CD4-positive, alpha-beta memory T cell (primary cell): Measurements from ENCODE around the gene SSR2. TPM values are rescaled to one million over a fixed set of nuclear protein-coding genes. Genes with fewer than 3 reads are reported as not detected.

ENCODE experiments used
- CTCF ChIA-PET: fragments of 350-600 bp; sonication (Branson Sonifier 250); formaldehyde crosslinking; loops from one replicate; lab custom pipeline; 2021; ENCODE audit warnings: inconsistent platforms; ENCODE audit not compliant: partially characterized antibody; lab: Charles Lee
- POLR2A ChIA-PET: fragments of 350-600 bp; sonication (Branson Sonifier 250); formaldehyde crosslinking; loops from one replicate; lab custom pipeline; 2021; ENCODE audit not compliant: partially characterized antibody; lab: Charles Lee
- DNase-seq, 5 donors: peaks; one replicate each; pipeline versions ENCODE4 v3.0.0 to v3.0.0-alpha.2; 2020 to 2022; ENCODE audit warnings: mixed read lengths in 1 of 5
- H3K27ac ChIP-seq: one replicate; pipeline ENCODE4 v1.7.0; 2013; ENCODE audit warnings: low read depth, low read length
- H3K27me3 ChIP-seq: 2 replicates; pipeline ENCODE4 v1.7.0; 2013; ENCODE audit warnings: mild to moderate bottlenecking, low read length, moderate library complexity; ENCODE audit not compliant: insufficient read depth
- H3K36me3 ChIP-seq: 2 replicates; pipeline ENCODE4 v1.7.0; 2013; ENCODE audit warnings: mild to moderate bottlenecking, low read length, moderate library complexity; ENCODE audit not compliant: insufficient read depth
- H3K4me1 ChIP-seq: 2 replicates; pipeline ENCODE4 v1.7.0; 2013; ENCODE audit warnings: mild to moderate bottlenecking, low read length, moderate library complexity; ENCODE audit not compliant: insufficient read depth
- H3K4me3 ChIP-seq, 2 donors: one replicate each; pipeline ENCODE4 v1.7.0; 2013; ENCODE audit warnings: low read length in 2 of 2, mild to moderate bottlenecking in 1 of 2
- H3K9me3 ChIP-seq, 2 donors: one replicate each; pipeline ENCODE4 v1.7.0; 2013; ENCODE audit warnings: low read length in 2 of 2, control low read depth in 1 of 2; ENCODE audit not compliant: control insufficient read depth in 1 of 2
- H3K27ac Mint-ChIP-seq, 7 donors: one replicate each; pipeline ENCODE4 v1.8.0; 2020 to 2021; ENCODE audit warnings: mixed read lengths in 7 of 7, mild to moderate bottlenecking in 6 of 7, inconsistent platforms in 3 of 7, moderate library complexity in 3 of 7
- H3K27me3 Mint-ChIP-seq, 2 donors: one replicate each; pipeline ENCODE4 v1.8.0; 2020 to 2021; ENCODE audit warnings: mixed read lengths in 2 of 2
- H3K36me3 Mint-ChIP-seq, 2 donors: one replicate each; pipeline ENCODE4 v1.8.0; 2020 to 2021; ENCODE audit warnings: mixed read lengths in 2 of 2, inconsistent platforms in 1 of 2, mild to moderate bottlenecking in 1 of 2
- H3K4me1 Mint-ChIP-seq, 4 donors: one replicate each; pipeline ENCODE4 v1.8.0; 2020 to 2021; ENCODE audit warnings: mixed read lengths in 4 of 4, mild to moderate bottlenecking in 1 of 4
- H3K4me3 Mint-ChIP-seq, 8 donors: one replicate each; pipeline ENCODE4 v1.8.0; 2020 to 2021; ENCODE audit warnings: mixed read lengths in 8 of 8, mild to moderate bottlenecking in 7 of 8, moderate library complexity in 6 of 8, inconsistent platforms in 3 of 8
- H3K9me3 Mint-ChIP-seq, 8 donors: one replicate each; pipeline ENCODE4 v1.8.0; 2020 to 2021; ENCODE audit warnings: mixed read lengths in 8 of 8, mild to moderate bottlenecking in 5 of 8, inconsistent platforms in 3 of 8, moderate library complexity in 1 of 8
- intact Hi-C: fragments of 100-400 bp; cut with micrococcal nuclease; formaldehyde crosslinking; loops from one replicate; pipeline ENCODE4 v1.15.1; 2023
- polyA plus RNA-seq, 2 donors: library from polyadenylated mRNA; unstranded; fragments of 300-500 nt; fragmentation: Illumina TruSeq; gene quantifications; one replicate each; pipeline ENCODE4 v1.2.3, GENCODE V29; 2021
- total RNA-seq, 2 experiments: library from RNA; stranded (reverse); gene quantifications; one replicate each; pipeline ENCODE4 v1.2.3, GENCODE V29; 2021

The SSR2 gene
- total and polyA plus RNA-seq, 4 experiments from 2014 or later: 252 to 442 (median 313) TPM

DNA sequence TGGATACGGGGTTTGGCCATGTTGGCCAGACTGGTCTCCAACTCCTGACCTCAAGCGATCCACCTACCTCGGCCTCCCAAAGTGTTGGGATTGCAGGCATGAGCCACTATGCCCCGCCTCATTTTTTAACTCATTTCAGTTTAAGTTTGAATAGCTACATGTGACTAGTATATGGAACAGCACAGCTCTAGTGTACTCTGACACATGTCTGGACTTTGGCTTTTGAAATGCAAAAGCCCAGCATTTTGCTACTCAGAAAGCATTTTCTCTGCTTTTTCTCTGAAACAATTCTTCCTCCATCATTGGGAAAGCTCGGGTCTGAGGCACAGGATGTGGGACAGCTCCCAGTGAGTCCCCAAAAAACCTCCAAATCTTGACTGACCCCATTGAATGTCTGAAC is 4.0 kb upstream of the SSR2 start:
- Mint-ChIP-seq H3K27ac (no peak overlapping the region), H3K4me3 (no peak overlapping the region), H3K27me3 (peaks cover 0 to 2% of the 10 kb centered on the region in 2 donors), H3K4me1 (peaks cover 12 to 28% (median 19%) of the 10 kb centered on the region in 4 donors), H3K36me3 (peaks cover 0 to 8% of the 10 kb centered on the region in 2 donors), H3K9me3 (peaks cover 0 to 1% (median 0%) of the 10 kb centered on the region in 8 donors)
- no peak for DNase-seq
- no peak overlapping the region for H3K4me3 ChIP-seq
- H3K36me3 ChIP-seq: no peaks in the 10 kb centered on the region
- ChIA-PET POLR2A (interaction anchor here (0.9 kb wide), 1 partner anchor 48 kb away, joined by 3 read pairs; no protein-coding TSS in a partner anchor), CTCF (no interaction called here)
- no peak overlapping the region for H3K27ac ChIP-seq
- peaks cover 9% of the 10 kb centered on the region for H3K4me1 ChIP-seq
- no peaks in the 10 kb centered on the region for H3K27me3 ChIP-seq
- no peaks in the 10 kb centered on the region for H3K9me3 ChIP-seq
- intact Hi-C loops: loop anchor here (10.0 kb wide), 1 partner anchor 340 kb away; the partner anchor contains the start of genes DAP3 and YY1AP1

DNA sequence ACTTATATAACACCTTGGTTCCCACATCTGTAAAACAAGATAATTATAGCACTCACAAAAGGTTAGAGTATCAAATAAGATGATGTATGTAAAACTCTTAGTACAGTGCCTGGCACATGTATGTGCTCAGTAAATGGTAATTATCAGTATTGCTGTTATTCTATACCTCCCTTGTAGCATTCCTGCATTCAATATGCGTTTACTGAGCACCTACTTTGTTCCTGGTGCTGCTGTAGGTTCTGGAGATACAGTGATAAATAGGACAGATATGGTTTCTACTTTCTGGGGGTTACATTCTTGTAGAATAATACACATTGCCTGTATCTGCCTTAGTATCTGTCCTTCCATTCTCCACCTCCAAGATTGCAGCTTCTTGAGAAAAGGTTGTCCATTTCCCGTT is 1.2 kb upstream of the SSR2 start:
- H3K4me1 Mint-ChIP-seq: peaks cover 24 to 42% (median 32%) of the 10 kb centered on the region in 4 donors
- Histone ChIP-seq H3K4me3 (no peak overlapping the region), H3K27ac (no peak overlapping the region), H3K9me3 (no peaks in the 10 kb centered on the region), H3K36me3 (peaks cover 10% of the 10 kb centered on the region), H3K4me1 (peaks cover 17% of the 10 kb centered on the region), H3K27me3 (no peaks in the 10 kb centered on the region)
- peak overlapping the region in 5 of 8 donors; percentile 18 to 59 (median 36) for H3K4me3 Mint-ChIP-seq
- DNase-seq: no peak
- H3K36me3 Mint-ChIP-seq: peaks cover 14 to 21% of the 10 kb centered on the region in 2 donors
- H3K27ac Mint-ChIP-seq: peak overlapping the region; percentile 6 to 90 (median 74)
- intact Hi-C loops: loop anchor here (2.0 to 10.0 kb wide), 2 partner anchors 17 to 337 kb away; partner anchors contain the start of genes DAP3 and YY1AP1
- ChIA-PET CTCF (no interaction called here), POLR2A (interaction anchor here (1.0 kb wide), 1 partner anchor 116 kb away, joined by 3 read pairs; no protein-coding TSS in a partner anchor)
- H3K27me3 Mint-ChIP-seq: peaks cover 0 to 2% of the 10 kb centered on the region in 2 donors
- H3K9me3 Mint-ChIP-seq: no peaks in the 10 kb centered on the region

DNA sequence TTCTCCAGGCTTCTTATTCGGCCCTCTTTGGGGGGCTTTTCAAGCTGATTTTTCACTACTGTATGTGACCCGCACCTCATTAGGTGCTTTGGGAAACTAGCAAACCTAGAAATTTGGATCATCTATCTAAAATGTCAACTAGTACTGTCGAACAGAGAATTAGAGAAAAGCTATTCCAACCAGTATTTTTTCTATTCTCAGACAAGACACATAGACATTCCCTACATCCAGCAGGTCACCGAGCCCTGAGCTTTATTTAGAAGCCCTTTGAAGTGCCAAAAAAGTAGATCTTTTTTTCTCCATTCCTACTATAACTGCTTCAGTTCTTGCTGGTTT is 310 bp upstream of the SSR2 start:
- H3K4me3 ChIP-seq: peak overlapping the region; percentile 78 to 81
- H3K9me3 Mint-ChIP-seq: no peaks in the 10 kb centered on the region
- H3K27me3 ChIP-seq: no peaks in the 10 kb centered on the region
- peaks cover 13% of the 10 kb centered on the region for H3K36me3 ChIP-seq
- peaks cover 24 to 44% (median 34%) of the 10 kb centered on the region in 4 donors for H3K4me1 Mint-ChIP-seq
- H3K4me3 Mint-ChIP-seq: peak overlapping the region; percentile 96 to 99 (median 99)
- ChIA-PET CTCF (interaction anchor here (0.6 to 2.0 kb wide), 4 partner anchors 10 to 152 kb away, joined by 3 to 6 read pairs (median 4); partner anchors contain the start of gene LAMTOR2), POLR2A (interaction anchor here (0.6 to 1.9 kb wide), 11 partner anchors 8 to 480 kb away, joined by 3 to 11 read pairs (median 4); partner anchors contain the start of genes ARHGEF2, KHDC4, LAMTOR2 and MEF2D)
- intact Hi-C loops: loop anchor here (2.0 to 10.0 kb wide), 2 partner anchors 16 to 336 kb away; partner anchors contain the start of genes DAP3 and YY1AP1
- H3K4me1 ChIP-seq: peaks cover 17% of the 10 kb centered on the region
- peak overlapping the region; percentile 82 to 99 (median 98) for H3K27ac Mint-ChIP-seq
- peaks cover 20 to 28% of the 10 kb centered on the region in 2 donors for H3K36me3 Mint-ChIP-seq
- H3K27me3 Mint-ChIP-seq: peaks cover 0 to 2% of the 10 kb centered on the region in 2 donors
- DNase-seq: no peak
- no peaks in the 10 kb centered on the region for H3K9me3 ChIP-seq
- H3K27ac ChIP-seq: peak overlapping the region; percentile 77

DNA sequence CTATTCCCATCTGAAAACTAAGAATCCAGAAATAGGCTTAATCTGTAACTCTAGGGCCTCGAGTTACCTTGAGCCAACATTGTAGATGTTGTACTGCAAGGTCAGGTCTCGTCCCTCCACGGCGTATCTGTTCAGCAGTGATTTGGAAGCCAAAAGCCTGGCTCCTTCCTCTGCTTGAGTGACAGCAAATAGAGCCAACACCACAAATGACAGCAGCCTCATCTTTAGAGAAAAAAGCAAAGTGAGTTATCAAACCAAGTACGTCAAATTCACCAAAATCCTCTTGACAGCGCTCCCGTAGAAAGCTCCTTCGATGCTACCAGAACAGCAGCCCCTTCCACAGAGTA is 832 bp downstream of the SSR2 start:
- Histone ChIP-seq H3K27me3 (no peaks in the 10 kb centered on the region), H3K36me3 (peaks cover 16% of the 10 kb centered on the region), H3K27ac (peak overlapping the region; percentile 77), H3K4me3 (peak overlapping the region; percentile 78 to 81), H3K4me1 (peaks cover 17% of the 10 kb centered on the region), H3K9me3 (no peaks in the 10 kb centered on the region)
- DNase-seq: no peak
- Mint-ChIP-seq H3K27ac (peak overlapping the region; percentile 82 to 99 (median 98)), H3K9me3 (no peaks in the 10 kb centered on the region), H3K36me3 (peaks cover 21 to 30% of the 10 kb centered on the region in 2 donors), H3K27me3 (no peaks in the 10 kb centered on the region), H3K4me1 (peaks cover 20 to 44% (median 29%) of the 10 kb centered on the region in 4 donors), H3K4me3 (peak overlapping the region; percentile 96 to 99 (median 99))
- ChIA-PET CTCF (interaction anchor here (1.0 to 2.0 kb wide), 2 partner anchors 12 to 34 kb away, joined by 3 to 6 read pairs; partner anchors contain the start of gene LAMTOR2), POLR2A (interaction anchor here (1.0 to 1.9 kb wide), 6 partner anchors 16 to 193 kb away, joined by 3 to 11 read pairs (median 4); partner anchors contain the start of genes ARHGEF2, GON4L, LAMTOR2 and PMF1)
- intact Hi-C loops: loop anchor here (1.0 to 10.0 kb wide), 3 partner anchors 15 to 335 kb away; partner anchors contain the start of genes DAP3, UBQLN4 and YY1AP1

DNA sequence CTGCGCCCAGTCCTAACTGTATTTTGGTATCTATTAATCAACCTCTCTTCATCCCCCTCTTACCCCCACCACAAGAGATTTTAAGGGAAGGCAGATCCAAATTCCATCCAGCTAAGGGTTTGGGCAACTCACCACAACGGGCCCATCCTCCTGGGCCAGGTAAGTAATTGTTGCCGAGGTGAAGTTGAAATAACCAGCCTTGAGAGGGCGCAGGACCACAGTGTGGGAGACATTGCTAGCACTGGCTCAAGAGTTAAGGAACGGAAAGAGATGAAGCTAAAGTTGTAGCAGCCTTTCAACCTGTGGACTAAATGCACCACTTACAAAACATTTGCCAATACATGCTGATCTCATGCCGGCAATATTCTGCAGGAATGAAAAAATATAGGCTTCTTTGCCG is 5.9 kb downstream of the SSR2 start:
- H3K9me3 Mint-ChIP-seq: no peaks in the 10 kb centered on the region
- Histone ChIP-seq H3K4me3 (no peak overlapping the region), H3K36me3 (peaks cover 56% of the 10 kb centered on the region), H3K4me1 (peaks cover 12% of the 10 kb centered on the region), H3K27me3 (no peaks in the 10 kb centered on the region), H3K9me3 (no peaks in the 10 kb centered on the region), H3K27ac (no peak overlapping the region)
- intact Hi-C loops: no loop called here
- H3K4me3 Mint-ChIP-seq: no peak overlapping the region
- H3K27me3 Mint-ChIP-seq: no peaks in the 10 kb centered on the region
- no peak for DNase-seq
- peaks cover 48 to 66% of the 10 kb centered on the region in 2 donors for H3K36me3 Mint-ChIP-seq
- ChIA-PET POLR2A (interaction anchor here (1.5 to 2.1 kb wide), 2 partner anchors 10 to 37 kb away, joined by 5 to 7 read pairs; partner anchors contain the start of gene ARHGEF2), CTCF (interaction anchor here (1.1 kb wide), 1 partner anchor 11 kb away, joined by 3 read pairs; no protein-coding TSS in a partner anchor)
- peaks cover 19 to 37% (median 22%) of the 10 kb centered on the region in 4 donors for H3K4me1 Mint-ChIP-seq
- peak overlapping the region in 2 of 7 donors; percentile 47 to 62 for H3K27ac Mint-ChIP-seq

DNA sequence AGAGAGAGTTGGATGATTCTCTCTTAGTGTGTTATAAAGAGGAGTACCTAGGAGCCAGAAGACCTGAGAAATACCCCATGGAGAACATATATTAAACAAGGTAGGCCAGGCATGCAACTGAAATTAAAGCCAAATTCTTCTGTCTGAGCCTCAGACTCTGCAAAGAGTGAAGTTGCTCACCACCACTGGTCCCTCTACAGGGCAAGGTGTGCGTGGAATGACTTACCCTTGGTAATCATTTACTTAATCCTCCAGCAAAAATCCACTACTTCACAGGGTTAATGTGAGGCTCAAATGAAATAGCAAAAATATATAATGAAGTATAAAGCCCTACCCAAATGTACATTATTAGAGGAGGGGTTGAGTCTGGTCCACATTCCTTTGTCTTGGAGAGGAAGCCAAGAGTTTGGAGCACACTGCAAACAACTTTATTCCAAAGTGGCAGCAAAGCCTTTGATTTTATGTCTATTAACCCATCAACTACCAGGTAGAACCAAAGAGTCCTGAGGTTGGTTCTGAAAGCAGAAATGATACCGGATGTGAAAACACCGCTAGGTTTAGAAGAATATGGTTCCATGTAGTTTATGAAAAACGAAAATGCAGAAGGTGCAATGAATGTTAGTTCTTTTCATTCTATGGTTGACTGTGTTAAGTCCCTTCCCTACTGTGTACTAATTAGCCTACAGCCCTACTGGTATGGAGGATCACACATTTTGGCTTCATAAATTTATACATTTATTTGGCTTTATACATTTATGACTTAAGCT is 8.5 kb downstream of the SSR2 start:
- H3K27me3 Mint-ChIP-seq: no peaks in the 10 kb centered on the region
- peak overlapping the region in 4 of 7 donors; percentile 4 to 73 (median 32) for H3K27ac Mint-ChIP-seq
- peaks cover 13 to 31% (median 21%) of the 10 kb centered on the region in 4 donors for H3K4me1 Mint-ChIP-seq
- peaks cover 48 to 69% of the 10 kb centered on the region in 2 donors for H3K36me3 Mint-ChIP-seq
- DNase-seq: no peak
- H3K4me3 Mint-ChIP-seq: no peak overlapping the region
- ChIA-PET CTCF (no interaction called here), POLR2A (no interaction called here)
- intact Hi-C loops: no loop called here
- H3K27ac ChIP-seq: no peak overlapping the region
- peaks cover 56% of the 10 kb centered on the region for H3K36me3 ChIP-seq
- H3K4me3 ChIP-seq: no peak overlapping the region
- H3K27me3 ChIP-seq: no peaks in the 10 kb centered on the region
- no peaks in the 10 kb centered on the region for H3K9me3 Mint-ChIP-seq
- H3K9me3 ChIP-seq: no peaks in the 10 kb centered on the region
- peaks cover 3% of the 10 kb centered on the region for H3K4me1 ChIP-seq
